Rectal smooth muscle tissue (tissue), 1 donor: ENCODE data around the gene FBXL17.

ENCODE experiments used
- H3K27ac ChIP-seq: one replicate; pipeline ENCODE4 v1.7.0; 2013; ENCODE audit warnings: low read depth, low read length, inconsistent platforms
- H3K27me3 ChIP-seq: one replicate; pipeline ENCODE4 v1.7.0; 2013; ENCODE audit warnings: low read length; ENCODE audit not compliant: control insufficient read depth, insufficient read depth
- H3K36me3 ChIP-seq: one replicate; pipeline ENCODE4 v1.7.0; 2013; ENCODE audit warnings: low read length; ENCODE audit not compliant: control insufficient read depth, insufficient read depth
- H3K4me1 ChIP-seq: one replicate; pipeline ENCODE4 v1.7.0; 2013; ENCODE audit warnings: low read length; ENCODE audit not compliant: control insufficient read depth, insufficient read depth
- H3K4me3 ChIP-seq: one replicate; pipeline ENCODE4 v1.7.0; 2013; ENCODE audit warnings: low read length
- H3K9ac ChIP-seq: one replicate; pipeline ENCODE4 v1.7.0; 2013; ENCODE audit warnings: low read length

FBXL17 gene

GRCh38 chr5:108079753-108080152 lies 302.1 kb downstream of the FBXL17 start:
- Histone ChIP-seq H3K4me3 (no peak overlapping the region), H3K27me3 (no peaks in the 10 kb centered on the region), H3K4me1 (no peaks in the 10 kb centered on the region), H3K27ac (no peak overlapping the region), H3K9ac (no peak overlapping the region), H3K36me3 (no peaks in the 10 kb centered on the region)

DNA sequence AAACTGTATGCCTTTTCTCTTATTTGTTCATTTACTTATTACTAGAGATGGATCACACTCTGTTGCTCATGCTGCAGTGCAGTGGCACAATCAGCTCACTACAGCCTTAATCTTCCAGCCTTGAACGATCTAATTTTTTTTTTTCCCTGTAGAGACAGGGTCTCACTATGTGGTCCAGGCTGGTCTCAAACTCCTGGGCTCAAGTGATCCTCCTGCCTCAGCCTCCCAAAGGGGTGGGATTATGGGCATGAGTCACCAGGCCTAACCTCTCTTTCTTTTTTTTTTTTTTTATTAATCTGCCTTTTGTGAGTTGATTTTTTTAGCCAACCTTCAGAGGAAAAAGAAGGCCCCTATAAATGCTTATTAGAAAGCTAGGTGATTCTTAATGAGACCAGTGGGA lies 303.0 kb downstream of the FBXL17 start:
- Histone ChIP-seq H3K9ac (no peak overlapping the region), H3K4me1 (no peaks in the 10 kb centered on the region), H3K27ac (no peak overlapping the region), H3K36me3 (no peaks in the 10 kb centered on the region), H3K27me3 (no peaks in the 10 kb centered on the region), H3K4me3 (no peak overlapping the region)

GRCh38 chr5:108078345-108078744 lies 303.6 kb downstream of the FBXL17 start:
- H3K27ac ChIP-seq: no peak overlapping the region
- H3K27me3 ChIP-seq: no peaks in the 10 kb centered on the region
- no peaks in the 10 kb centered on the region for H3K4me1 ChIP-seq
- no peak overlapping the region for H3K4me3 ChIP-seq
- no peaks in the 10 kb centered on the region for H3K36me3 ChIP-seq
- H3K9ac ChIP-seq: no peak overlapping the region

DNA sequence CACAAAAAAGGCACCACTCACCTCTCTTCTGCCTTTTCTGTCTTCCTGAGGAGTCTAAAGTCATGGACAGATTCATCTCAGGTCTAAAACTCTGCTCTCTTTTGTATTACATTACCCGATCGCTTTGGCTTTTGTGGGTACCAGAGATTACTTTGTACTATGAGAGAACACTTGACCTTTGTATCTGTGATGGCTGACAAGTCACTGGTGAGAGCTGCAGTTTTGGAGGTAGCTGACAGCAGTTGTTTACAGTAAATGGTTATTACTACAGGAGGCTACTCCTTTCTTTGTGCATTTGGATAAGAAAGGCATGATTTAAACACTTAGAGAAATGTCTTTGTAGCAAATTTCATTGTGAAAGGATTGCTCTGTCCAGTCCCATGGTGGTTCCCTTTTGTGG lies 307.3 kb downstream of the FBXL17 start:
- Histone ChIP-seq H3K4me3 (no peak overlapping the region), H3K36me3 (no peaks in the 10 kb centered on the region), H3K9ac (no peak overlapping the region), H3K27me3 (no peaks in the 10 kb centered on the region), H3K4me1 (no peaks in the 10 kb centered on the region), H3K27ac (no peak overlapping the region)

GRCh38 chr5:108064302-108064701 lies 317.6 kb downstream of the FBXL17 start:
- Histone ChIP-seq H3K27ac (no peak overlapping the region), H3K27me3 (no peaks in the 10 kb centered on the region), H3K9ac (no peak overlapping the region), H3K4me1 (no peaks in the 10 kb centered on the region), H3K4me3 (no peak overlapping the region), H3K36me3 (no peaks in the 10 kb centered on the region)

DNA sequence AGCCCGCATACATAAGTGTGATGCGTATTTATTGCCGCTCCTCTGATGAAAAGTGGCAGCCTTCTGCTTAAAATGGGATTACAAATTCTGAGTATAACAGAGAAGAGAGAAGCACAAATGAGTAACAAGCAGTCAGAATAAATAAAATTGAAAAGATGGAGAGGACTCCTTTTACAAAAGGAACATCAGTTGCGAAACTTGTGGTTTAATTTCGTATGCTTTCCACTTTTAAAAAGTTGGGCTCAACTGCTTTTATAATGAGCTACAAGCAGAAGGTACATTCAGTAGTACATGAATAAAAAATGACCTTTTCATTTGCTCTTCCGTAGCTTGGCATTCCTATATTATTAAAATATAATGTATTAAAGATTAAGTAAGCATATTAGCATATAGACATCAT lies 320.0 kb downstream of the FBXL17 start:
- Histone ChIP-seq H3K36me3 (no peaks in the 10 kb centered on the region), H3K9ac (no peak overlapping the region), H3K27me3 (no peaks in the 10 kb centered on the region), H3K4me3 (no peak overlapping the region), H3K4me1 (no peaks in the 10 kb centered on the region), H3K27ac (no peak overlapping the region)

GRCh38 chr5:108060340-108060739 lies 321.6 kb downstream of the FBXL17 start:
- H3K27ac ChIP-seq: no peak overlapping the region
- H3K4me3 ChIP-seq: no peak overlapping the region
- H3K4me1 ChIP-seq: no peaks in the 10 kb centered on the region
- H3K36me3 ChIP-seq: no peaks in the 10 kb centered on the region
- H3K27me3 ChIP-seq: no peaks in the 10 kb centered on the region
- no peak overlapping the region for H3K9ac ChIP-seq

DNA sequence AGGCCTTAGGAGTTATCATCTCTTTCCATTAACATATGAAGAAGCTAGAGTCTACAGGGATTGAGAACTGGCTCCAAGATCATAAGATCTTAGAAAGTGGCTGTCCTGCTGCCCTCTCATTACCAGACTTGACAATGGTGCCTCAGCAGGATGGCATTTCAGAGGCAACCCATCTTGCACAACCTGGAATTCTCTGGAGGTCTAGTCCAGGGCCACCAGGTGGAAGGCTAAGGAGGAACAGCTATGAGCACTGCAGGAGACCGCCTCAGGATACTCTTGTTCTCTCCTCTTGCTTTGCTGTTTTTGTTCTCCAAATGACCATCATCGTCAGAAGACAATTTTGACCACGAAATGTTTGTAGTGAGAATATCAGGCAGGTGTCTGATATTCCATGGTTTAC lies 322.6 kb downstream of the FBXL17 start:
- Histone ChIP-seq H3K4me1 (no peaks in the 10 kb centered on the region), H3K27me3 (no peaks in the 10 kb centered on the region), H3K36me3 (no peaks in the 10 kb centered on the region), H3K27ac (no peak overlapping the region), H3K4me3 (no peak overlapping the region), H3K9ac (no peak overlapping the region)

GRCh38 chr5:108054349-108054748 lies 327.5 kb downstream of the FBXL17 start:
- H3K36me3 ChIP-seq: no peaks in the 10 kb centered on the region
- no peaks in the 10 kb centered on the region for H3K4me1 ChIP-seq
- H3K9ac ChIP-seq: no peak overlapping the region
- no peaks in the 10 kb centered on the region for H3K27me3 ChIP-seq
- no peak overlapping the region for H3K4me3 ChIP-seq
- no peak overlapping the region for H3K27ac ChIP-seq

DNA sequence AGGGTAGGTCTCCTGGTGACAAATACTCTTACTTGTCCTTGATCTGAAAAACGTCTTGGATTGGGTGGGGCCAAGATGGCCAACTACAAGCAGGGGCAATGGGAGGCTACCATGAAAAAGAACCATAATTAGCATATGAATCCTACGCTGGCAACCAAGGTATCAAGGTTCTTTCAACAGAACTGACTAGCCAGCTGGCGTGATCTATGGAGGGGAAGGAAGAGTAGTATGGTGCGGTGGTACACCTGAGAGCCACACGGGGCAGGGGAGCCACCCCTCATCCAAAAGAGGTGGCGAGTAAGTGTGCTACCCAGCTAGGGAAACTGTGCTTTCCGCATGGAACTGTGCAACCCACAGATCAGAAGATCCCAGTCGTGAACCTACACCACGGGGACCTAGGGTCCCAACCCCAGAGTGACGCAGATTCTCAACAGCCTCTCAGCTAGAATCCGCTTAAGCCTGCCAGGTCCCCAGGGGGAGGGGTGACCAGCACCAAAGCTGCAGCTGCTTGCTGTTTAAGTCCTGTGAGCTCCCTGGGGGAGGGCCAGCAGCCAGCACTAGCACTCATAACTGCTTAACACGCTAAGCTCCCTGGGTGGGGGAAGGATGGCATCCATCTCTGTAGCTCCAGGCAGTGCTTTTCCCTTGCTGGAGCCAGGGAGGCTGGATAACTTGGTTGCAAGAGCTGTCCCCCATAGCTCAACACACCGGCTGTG lies 334.8 kb downstream of the FBXL17 start:
- Histone ChIP-seq H3K27ac (no peak overlapping the region), H3K36me3 (no peaks in the 10 kb centered on the region), H3K27me3 (no peaks in the 10 kb centered on the region), H3K9ac (no peak overlapping the region), H3K4me3 (no peak overlapping the region), H3K4me1 (no peaks in the 10 kb centered on the region)

- no peak overlapping the region for H3K4me3 ChIP-seq
- H3K9ac ChIP-seq: no peak overlapping the region
- no peak overlapping the region for H3K27ac ChIP-seq
- no peaks in the 10 kb centered on the region for H3K4me1 ChIP-seq
- no peaks in the 10 kb centered on the region for H3K36me3 ChIP-seq
- no peaks in the 10 kb centered on the region for H3K27me3 ChIP-seq
Measured at GRCh38 chr5:108036482-108036881, 345.4 kb downstream of the FBXL17 start.

- no peak overlapping the region for H3K27ac ChIP-seq
- no peak overlapping the region for H3K4me3 ChIP-seq
- H3K27me3 ChIP-seq: no peaks in the 10 kb centered on the region
- no peaks in the 10 kb centered on the region for H3K4me1 ChIP-seq
- no peak overlapping the region for H3K9ac ChIP-seq
- H3K36me3 ChIP-seq: no peaks in the 10 kb centered on the region
Measured at GRCh38 chr5:108028883-108029282, 353.0 kb downstream of the FBXL17 start.

DNA sequence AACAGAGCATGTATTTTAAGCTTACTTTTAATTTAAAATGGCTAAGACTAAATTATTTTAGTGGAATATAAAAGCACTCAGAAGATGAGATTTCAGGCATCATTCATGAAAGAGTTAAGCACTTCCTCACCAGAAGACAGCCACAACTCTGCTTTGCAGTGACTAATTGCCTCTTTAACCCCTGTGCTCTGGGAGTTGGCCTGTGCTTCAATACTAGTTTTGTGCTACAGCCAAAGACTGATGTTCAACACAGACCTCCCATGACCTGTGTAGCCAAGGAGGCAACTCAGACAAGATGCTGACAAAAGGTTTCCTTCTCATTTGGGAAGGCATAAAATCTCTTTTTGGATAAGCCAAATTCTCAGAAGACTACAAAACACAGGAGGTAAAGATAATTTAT lies 353.5 kb downstream of the FBXL17 start:
- H3K9ac ChIP-seq: no peak overlapping the region
- H3K36me3 ChIP-seq: no peaks in the 10 kb centered on the region
- H3K4me3 ChIP-seq: no peak overlapping the region
- no peaks in the 10 kb centered on the region for H3K4me1 ChIP-seq
- H3K27ac ChIP-seq: no peak overlapping the region
- no peaks in the 10 kb centered on the region for H3K27me3 ChIP-seq
